ENCODE measurements around the gene SLC6A2. TPM values are rescaled to one million over a fixed set of nuclear protein-coding genes. Genes with fewer than 3 reads are reported as not detected.

Gene SLC6A2
- total RNA-seq, 2 experiments from 2014 or later = not detected

DNA sequence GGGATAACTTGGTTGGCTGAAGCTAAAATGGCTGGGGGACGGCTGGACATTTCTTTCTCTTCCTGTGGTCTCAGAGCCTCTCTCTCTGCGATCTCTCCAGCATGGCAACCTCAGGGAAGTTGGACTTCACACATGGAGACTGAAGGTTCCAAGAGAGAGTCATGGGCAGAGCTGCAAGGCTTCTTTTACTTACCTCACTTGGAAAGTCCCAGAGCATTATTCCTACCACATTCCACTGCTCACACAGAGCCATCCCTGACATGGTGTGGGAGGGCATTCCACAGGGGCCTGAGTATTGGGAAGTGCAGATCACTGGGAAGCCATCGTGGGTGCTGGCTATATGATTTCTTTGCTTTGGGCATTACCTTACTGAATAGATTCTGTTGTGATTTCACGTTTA, 9.8 kb upstream of the SLC6A2 start:
- intact Hi-C loops (cut with DNase I, micrococcal nuclease) = no loop called here

DNA sequence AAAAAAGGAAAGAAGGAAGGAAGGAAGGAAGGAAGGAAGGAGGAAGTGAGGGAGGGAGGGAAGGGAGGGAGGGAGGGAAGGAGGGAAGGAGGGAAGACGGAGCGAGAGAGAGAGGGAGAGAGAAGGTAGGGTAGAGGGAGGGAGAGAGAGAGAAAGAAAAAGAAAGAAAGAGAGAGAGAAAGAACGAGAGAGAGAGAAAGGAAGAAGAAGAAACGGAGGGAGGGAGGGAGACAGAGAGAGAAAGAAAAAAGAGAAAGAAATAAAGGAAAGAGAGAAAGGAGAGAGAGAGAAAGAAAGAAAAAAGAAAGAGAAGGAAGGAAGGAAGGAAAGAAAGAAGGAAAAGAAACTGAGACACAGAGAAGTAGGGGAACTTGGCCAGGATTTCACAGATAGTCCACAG, 8.4 kb upstream of the SLC6A2 start:
- ChIA-PET POLR2A (no interaction called here), CTCF (no interaction called here)
- Histone ChIP-seq H3K9me3 (ENCODE audit: control insufficient read depth in 1 of 2, insufficient read depth in 1 of 2, low read length in 2 of 2) (no peaks in the 10 kb centered on the region), H3K4me3 (ENCODE audit: low read length) (no peak overlapping the region), H3K27me3 (ENCODE audit: control insufficient read depth in 1 of 2, insufficient read depth in 2 of 2, low read length in 2 of 2) (peaks cover under 1 to 8% of the 10 kb centered on the region in 2 experiments), H3K4me1 (ENCODE audit: insufficient read depth, low read length) (no peaks in the 10 kb centered on the region), H3K27ac (ENCODE audit: low read depth in 1 of 2, low read length in 2 of 2) (no peak overlapping the region), H3K36me3 (ENCODE audit: insufficient read depth, low read length) (no peaks in the 10 kb centered on the region)
- TF ChIP-seq, protein P1, sequence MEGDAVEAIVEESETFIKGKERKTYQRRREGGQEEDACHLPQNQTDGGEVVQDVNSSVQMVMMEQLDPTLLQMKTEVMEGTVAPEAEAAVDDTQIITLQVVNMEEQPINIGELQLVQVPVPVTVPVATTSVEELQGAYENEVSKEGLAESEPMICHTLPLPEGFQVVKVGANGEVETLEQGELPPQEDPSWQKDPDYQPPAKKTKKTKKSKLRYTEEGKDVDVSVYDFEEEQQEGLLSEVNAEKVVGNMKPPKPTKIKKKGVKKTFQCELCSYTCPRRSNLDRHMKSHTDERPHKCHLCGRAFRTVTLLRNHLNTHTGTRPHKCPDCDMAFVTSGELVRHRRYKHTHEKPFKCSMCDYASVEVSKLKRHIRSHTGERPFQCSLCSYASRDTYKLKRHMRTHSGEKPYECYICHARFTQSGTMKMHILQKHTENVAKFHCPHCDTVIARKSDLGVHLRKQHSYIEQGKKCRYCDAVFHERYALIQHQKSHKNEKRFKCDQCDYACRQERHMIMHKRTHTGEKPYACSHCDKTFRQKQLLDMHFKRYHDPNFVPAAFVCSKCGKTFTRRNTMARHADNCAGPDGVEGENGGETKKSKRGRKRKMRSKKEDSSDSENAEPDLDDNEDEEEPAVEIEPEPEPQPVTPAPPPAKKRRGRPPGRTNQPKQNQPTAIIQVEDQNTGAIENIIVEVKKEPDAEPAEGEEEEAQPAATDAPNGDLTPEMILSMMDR (IDR thresholded peaks at IDR 0.05) = no peak
- Mint-ChIP-seq H3K4me1 (ENCODE audit: low read depth) (no peaks in the 10 kb centered on the region), H3K27me3 (peaks cover 36% of the 10 kb centered on the region), H3K9me3 (no peaks in the 10 kb centered on the region), H3K27ac (no peak overlapping the region), H3K36me3 (ENCODE audit: low read depth) (no peaks in the 10 kb centered on the region), H3K4me3 (no peak overlapping the region)
- DNase-seq (no peak), ATAC-seq (ENCODE audit: poor library complexity) (no peak)
- intact Hi-C loops (cut with DNase I, micrococcal nuclease) = no loop called here

More for the DNA sequence above, 9.8 kb upstream of the SLC6A2 start:
- Mint-ChIP-seq H3K4me1 (ENCODE audit: low read depth) (no peaks in the 10 kb centered on the region), H3K9me3 (no peaks in the 10 kb centered on the region), H3K27ac (no peak overlapping the region), H3K27me3 (peaks cover 38% of the 10 kb centered on the region), H3K36me3 (ENCODE audit: low read depth) (no peaks in the 10 kb centered on the region), H3K4me3 (no peak overlapping the region)
- no peak overlapping the region for H3K27ac ChIP-seq (ENCODE audit: low read depth in 1 of 2, low read length in 2 of 2)
- no peak overlapping the region for H3K4me3 ChIP-seq (ENCODE audit: low read length)
- ChIA-PET CTCF (no interaction called here), POLR2A (no interaction called here)
- no peak for DNase-seq
- no peaks in the 10 kb centered on the region for H3K9me3 ChIP-seq (ENCODE audit: control insufficient read depth in 1 of 2, insufficient read depth in 1 of 2, low read length in 2 of 2)
- TF ChIP-seq, protein P1 (IDR thresholded peaks at IDR 0.05) = no peak
- no peaks in the 10 kb centered on the region for H3K36me3 ChIP-seq (ENCODE audit: insufficient read depth, low read length)
- no peaks in the 10 kb centered on the region for H3K4me1 ChIP-seq (ENCODE audit: insufficient read depth, low read length)
- ATAC-seq (ENCODE audit: poor library complexity) = no peak
- peaks cover 0 to 8% of the 10 kb centered on the region in 2 experiments for H3K27me3 ChIP-seq (ENCODE audit: control insufficient read depth in 1 of 2, insufficient read depth in 2 of 2, low read length in 2 of 2)

DNA sequence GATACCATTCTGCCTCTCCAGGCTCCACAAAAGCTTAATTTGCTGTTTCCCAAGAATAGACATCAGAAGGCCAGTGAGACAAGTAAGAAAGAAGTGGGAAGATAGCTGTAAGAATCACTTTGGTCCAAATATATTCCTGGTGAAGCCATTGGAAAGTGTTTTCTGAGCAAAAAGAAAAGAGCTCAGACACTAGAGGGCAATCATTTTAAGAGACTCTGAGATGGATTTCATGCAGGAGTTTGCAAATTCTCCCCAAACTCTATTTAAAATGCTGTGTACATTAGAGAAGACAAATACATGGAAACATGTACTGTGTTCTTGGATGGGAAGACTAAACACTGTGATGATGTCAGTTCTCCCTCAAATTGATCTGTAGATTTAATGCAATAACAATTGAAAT, 8.0 kb upstream of the SLC6A2 start:
- intact Hi-C loops (cut with DNase I, micrococcal nuclease) = no loop called here
- no peaks in the 10 kb centered on the region for H3K36me3 ChIP-seq (ENCODE audit: insufficient read depth, low read length)
- no peak overlapping the region for H3K27ac ChIP-seq (ENCODE audit: low read depth in 1 of 2, low read length in 2 of 2)
- no peak overlapping the region for H3K4me3 Mint-ChIP-seq
- DNase-seq = no peak
- H3K36me3 Mint-ChIP-seq (ENCODE audit: low read depth) = no peaks in the 10 kb centered on the region
- ATAC-seq (ENCODE audit: poor library complexity) = no peak
- H3K27me3 Mint-ChIP-seq = peaks cover 38% of the 10 kb centered on the region
- H3K27ac Mint-ChIP-seq = no peak overlapping the region
- ChIA-PET CTCF (no interaction called here), POLR2A (no interaction called here)
- H3K4me1 ChIP-seq (ENCODE audit: insufficient read depth, low read length) = no peaks in the 10 kb centered on the region
- no peaks in the 10 kb centered on the region for H3K9me3 Mint-ChIP-seq
- peaks cover 2 to 8% of the 10 kb centered on the region in 2 experiments for H3K27me3 ChIP-seq (ENCODE audit: control insufficient read depth in 1 of 2, insufficient read depth in 2 of 2, low read length in 2 of 2)
- H3K4me3 ChIP-seq (ENCODE audit: low read length) = no peak overlapping the region
- no peaks in the 10 kb centered on the region for H3K9me3 ChIP-seq (ENCODE audit: control insufficient read depth in 1 of 2, insufficient read depth in 1 of 2, low read length in 2 of 2)
- TF ChIP-seq, protein P1 (IDR thresholded peaks at IDR 0.05) = no peak
- H3K4me1 Mint-ChIP-seq (ENCODE audit: low read depth) = no peaks in the 10 kb centered on the region
